NCI-H128 (cell line): Measurements from ENCODE around the gene MTA2.
"Not testable (repeated sequence)": the region's sequence is repeated elsewhere in the genome, so short reads cannot be mapped to it uniquely, and the experiment has no call there.

Experiments
- DNase-seq: peaks from one replicate; lab custom pipeline; 2025; ENCODE audit not compliant: unreplicated experiment; lab: John Stamatoyannopoulos, UW

Gene MTA2

DNA sequence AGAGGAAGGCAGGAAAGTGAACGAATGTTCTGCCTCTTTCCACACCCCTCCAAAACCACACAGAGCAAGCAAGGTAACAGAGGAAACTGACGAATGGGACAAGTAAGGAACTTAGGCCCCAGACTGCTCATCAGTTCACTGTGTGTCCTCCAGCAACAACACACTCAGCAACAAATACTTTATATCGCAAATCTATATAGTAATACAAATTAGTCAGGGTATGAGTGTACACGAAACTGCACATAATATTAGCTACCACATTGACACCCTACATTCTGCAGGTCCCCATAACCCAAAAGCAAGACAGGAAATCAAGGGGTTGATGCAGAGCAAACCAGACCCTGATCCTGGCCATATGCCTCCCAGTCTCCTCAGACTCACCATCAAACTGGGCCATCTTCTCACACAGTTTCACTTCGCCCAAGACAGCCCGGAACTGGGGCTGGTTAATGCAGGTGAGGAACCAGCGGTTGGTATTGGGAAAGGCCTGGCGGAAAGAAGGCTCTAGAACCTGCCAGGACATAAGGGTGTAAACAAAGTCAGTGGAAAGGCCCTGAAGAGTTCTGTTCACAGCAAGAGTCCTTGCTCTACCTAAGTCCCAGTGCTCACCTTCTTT, 34.5 kb downstream of the MTA2 start:
- DNase-seq = no peak

DNA sequence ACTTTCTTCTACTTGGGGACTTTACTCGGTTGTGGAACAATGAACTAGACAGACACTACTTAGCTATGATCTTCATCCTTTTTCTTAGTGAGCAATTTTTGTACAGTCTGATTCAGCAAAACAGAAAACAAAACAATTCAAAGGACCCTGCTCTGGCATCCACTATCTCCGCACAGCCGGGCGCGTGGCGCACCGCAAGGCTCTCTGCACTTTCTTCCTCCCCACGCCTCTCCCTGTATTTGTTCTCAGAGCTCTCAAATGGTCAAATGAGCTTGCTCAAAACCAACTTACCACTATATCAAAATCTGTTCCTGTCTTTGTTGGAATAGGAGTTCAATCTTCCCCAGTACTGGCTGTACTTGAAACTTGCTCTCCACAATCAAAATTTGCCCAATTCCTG, 35.4 kb downstream of the MTA2 start:
- DNase-seq = no peak

DNA sequence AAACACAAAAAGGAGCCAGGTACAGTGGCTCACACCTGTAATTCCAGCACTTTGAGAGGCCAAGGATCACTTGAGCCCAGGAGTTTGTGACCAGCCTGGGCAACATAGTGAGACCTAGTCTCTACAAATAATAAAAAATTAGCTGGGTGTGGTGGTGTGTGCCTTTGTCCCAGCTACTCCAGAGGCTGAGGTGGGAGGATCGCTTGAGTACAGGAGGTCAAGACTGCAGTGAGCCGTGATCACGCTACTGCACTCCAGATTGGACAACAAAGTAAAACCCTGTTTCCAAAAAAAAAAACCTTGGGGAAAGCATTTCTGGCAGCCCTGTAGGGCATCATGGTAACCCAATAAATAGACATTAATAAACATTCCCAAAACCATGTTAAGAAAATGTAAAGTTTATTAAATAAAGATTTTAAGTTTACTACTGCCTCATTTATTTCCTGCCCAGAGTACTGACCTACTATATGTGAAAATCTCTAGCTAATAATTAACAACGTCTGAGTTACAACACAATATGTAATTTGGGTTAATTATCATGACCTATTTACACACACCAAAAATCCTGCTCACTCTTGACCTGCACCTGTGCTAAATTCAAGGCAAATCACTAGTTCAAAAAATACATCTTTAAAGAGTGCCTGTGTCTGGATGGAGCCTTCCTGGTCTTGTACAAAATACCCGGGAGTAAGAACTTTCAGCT, 36.4 kb downstream of the MTA2 start:
- no peak for DNase-seq

DNA sequence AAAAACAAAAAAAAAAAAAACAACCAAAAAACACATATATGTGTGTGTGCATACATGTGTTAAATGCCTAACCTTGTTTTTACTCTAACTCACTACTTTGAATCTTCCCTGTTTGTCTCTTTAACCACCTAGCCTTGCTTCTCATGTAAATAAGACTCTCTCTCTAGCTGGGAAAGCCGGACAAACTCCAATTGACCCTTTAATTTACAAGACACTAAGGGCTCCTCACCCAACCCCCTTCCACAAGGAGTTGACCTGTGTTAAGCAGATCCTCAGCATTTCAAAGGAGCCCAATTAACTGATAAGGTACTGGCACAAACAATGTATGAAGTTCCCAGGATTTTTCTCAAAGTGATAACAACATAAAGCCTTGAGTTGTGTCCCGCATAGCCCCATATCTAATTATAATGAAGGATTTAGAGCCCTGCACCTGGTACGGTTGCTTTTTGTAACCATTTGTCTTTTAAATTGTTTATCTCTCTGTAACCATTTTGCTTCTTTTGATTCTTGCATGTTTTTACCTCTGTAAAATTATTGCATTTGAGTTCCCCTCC, 39.9 kb downstream of the MTA2 start:
- DNase-seq = not testable (repeated sequence)

DNA sequence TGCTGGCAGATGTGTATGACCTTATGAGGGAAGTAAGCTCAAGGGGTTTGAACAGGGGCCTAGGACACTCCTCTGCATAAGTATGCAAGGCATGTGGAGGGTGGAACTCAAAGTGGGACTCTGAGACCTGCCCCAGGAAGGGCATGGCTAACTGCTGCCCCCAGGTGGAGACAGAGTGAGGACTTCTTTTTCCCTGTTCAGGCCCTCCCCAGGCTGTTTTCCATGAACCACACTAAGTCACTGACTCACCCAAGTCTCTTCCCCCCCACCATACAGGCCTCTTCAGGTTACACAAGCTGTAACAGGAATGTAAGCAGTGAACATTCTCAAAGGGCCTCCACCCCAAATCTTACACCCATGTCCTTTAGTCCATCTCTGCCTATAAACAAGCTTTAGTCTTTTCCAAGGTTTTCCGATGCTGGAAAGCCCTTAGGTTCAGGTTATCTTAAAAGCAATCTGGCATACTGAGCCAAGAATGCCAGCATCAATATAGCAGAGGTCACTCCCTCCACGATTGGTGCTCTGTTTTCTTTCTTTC, 41.0 kb downstream of the MTA2 start:
- no peak for DNase-seq

DNA sequence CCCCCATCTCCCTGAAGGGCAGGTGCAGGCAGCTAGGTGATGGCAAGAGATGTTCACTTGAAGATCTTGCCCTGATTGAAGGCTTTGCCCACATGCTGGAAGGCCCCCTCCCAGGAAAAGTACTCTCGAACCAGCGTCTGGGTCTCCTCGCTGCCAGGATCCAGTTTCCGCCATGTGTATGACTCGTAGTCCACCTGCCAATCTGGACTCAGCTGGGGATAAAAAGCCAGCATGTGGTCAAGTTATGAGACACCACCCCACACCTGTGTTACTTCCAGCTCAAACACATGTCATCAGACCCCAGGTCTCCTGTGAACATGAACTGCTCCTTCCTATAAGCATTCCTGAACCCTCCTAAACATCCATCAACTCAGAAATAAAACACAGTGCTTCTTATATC, 42.0 kb downstream of the MTA2 start:
- DNase-seq = not testable (repeated sequence)

DNA sequence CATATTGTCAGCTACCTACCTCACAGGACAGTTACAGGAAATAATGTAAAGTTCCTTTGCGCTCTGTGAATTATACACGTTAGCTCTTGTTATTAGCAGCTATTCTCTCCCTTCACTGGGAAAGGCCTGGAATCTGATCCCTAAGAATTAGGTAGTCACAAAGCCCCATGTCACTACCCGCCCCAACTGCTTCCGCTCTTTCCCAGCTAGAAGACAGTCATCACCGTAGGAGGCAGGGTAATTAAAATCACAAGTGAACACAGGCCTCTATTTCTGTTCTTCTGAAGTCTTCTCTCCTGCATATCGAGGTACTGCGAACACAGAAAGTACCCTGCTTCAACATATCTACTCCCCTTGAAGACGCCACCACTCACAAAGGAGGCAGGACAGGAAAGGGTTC, 42.5 kb downstream of the MTA2 start:
- no peak for DNase-seq

DNA sequence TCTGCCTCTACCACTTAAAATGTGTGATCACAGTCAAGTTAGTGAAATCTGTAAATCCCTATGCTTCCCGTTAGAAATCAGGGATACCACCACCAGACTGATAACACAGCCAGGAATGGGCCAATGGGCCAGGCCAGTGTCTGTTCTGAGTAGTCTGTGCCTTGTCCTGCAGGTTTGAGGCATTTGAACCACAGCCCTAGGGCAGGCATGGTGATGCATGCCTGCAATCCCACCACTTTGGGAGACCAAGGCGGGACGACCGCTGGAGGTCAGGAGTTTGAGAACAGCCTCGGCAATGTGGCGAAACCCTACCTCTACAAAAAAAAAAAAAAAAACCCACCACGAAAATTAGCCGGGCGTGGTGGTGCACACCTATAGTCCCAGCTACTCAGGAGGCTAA, 43.0 kb downstream of the MTA2 start:
- DNase-seq = no peak

DNA sequence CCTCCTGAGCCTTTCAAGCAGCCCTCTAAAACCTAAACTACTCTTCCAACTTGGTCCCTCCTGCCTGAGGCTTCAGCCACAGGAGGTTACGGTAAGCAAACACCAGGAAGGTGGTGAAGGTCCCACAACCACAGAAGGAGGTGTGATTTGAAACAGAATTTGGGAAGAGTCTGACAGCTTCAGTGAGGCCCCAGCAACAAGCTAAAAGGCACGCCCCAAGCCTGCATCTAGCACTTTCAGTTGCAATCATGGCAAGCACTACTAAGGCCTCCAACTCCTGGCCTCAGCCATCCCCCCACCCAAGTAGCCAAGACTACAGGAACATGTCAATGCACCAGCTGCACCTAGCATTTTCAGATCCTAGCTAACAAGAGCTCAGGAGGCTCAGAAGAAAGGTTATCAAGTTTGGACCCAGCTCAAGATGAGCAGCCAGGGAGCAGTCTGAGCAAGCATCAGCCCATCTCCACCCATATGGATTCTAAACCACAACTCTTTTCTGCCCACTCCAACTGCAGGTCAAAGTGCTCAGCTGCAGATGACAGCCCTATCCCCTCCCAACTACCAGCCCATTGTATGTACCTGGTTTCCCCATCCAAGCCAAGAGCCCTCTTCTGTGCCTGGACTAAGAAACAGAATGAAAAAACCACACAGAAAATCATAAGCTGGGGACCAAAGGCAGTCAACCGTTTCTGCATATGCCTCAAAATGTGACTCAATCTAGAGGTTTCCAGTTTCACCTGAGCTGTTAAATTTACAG, 44.6 kb downstream of the MTA2 start:
- DNase-seq = no peak

DNA sequence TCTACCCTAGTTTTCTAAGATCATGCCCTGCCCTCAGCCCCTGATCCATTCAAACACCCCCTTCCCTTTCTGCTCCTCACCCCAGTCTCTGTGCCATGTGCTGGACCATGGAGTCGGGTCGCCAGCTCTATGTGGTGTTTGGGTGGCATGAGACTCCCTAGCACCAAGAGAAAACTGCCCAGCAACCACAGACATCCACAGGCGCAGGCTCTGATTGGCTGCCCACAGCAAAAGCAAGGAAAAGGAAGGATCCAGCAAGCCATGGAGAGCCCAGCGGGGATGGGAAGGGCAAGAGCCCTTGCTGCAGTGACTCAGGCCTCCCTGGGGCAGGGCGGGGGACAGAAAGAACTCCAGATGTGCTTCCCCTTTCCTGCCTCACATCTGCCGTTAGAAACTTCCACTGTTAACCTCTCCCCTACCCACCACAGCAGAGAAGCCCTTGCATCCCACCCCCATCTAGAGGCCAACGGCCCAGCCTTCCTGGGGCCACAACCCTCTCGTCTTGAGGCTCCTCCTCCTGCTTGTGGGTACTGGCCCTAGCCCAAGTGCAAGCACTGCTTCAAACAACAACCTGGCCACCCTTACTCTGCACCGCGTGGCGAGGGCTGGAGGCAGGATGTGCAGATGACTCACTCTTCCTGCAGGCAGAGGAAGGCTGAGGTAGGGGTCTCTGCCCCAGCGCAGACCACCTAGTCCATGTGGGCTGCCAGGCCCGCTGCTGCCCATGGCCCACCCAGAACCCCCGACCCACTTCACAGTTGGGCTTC, 45.4 kb downstream of the MTA2 start:
- no peak for DNase-seq

DNA sequence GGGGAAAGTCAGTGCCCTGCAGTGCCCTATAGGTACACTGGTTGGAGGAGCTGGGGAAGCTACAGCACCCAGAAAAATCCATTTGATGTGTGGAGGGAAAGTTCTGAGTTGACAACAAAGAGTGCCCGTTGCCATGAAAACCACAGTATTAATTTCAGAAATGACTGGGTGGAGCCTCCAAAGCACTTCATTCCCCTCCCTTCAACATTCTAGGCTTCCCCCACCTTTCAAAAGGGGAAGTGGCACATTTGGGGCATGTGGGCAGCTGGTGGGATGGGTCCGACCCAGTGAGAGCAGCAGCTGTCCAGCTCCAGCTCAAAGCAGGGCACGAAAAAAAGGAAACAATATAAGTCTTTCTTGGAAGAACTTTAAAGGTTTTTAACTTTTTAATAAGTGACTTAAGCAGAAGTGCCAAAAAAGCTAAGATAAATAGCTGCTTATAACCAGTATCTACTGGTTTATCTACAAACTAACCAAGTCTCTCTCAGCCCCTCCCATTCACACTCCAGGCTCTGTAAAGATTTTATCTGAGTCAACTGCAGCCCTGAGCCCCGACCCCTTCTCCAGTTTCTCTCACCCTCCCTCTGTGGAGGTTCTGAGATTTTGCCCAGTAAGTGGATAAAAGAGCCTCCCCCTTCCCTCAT, 46.1 kb downstream of the MTA2 start:
- DNase-seq = no peak

DNA sequence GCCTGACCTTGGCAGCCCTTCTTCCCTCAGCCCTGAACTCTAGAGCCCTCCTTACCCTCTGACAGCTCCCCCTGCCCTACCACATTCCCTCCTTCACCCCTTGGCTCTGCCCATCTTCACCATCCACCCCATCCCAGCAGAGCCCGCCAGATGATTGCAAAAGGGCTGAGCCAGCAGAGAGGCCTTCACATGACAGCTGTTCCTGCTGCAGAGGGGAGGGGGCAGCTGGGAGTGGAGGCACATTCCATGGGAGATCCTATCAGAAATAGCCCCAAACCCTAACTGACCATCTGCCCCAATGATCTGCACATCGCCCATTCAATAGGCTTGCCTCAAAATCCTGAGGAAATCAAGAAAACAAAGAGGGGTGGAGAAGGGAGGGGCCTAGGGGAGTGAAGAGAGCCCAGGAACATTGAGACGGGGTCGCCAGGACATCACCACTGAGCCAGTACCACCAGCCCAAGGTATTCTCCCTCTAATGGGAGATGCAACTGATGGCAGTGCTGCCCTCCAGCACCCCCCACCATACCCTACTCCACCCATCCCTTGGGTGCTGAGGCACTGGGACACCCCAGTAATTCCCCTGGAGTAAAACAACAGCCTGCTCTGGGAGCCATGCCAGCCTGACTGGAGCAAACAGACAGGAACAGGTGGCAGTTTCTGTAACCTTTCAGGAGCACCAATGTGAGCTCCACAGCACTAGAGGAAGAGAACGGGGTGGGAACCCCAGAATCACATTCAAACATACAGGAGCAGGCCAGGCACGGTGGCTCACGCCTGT, 47.1 kb downstream of the MTA2 start:
- DNase-seq = no peak

DNA sequence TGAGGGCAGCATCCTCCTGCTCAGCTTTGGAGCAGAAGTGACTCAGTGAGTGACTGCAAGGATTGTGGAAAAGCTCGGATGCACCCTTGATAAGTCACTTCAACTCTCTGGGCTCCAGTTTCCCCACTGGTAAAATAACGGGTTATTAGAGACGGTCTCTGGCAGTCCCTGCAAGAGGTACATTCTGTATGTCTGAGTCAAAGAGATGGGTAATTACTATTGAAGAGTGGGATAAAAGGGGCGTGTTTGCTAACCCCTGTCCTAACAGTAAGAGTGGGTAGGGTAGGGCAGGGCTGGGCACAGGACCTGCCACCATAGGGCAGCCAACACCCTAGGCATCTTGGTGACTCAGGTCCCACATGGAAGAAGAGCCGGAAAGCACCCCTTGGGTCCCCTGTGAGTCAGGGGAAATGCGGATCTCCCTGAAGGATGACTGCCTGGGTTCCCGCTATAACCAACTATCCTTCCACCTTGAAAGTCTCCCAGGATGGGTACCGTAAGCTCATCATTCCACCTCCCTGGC, 47.8 kb downstream of the MTA2 start:
- DNase-seq = no peak

DNA sequence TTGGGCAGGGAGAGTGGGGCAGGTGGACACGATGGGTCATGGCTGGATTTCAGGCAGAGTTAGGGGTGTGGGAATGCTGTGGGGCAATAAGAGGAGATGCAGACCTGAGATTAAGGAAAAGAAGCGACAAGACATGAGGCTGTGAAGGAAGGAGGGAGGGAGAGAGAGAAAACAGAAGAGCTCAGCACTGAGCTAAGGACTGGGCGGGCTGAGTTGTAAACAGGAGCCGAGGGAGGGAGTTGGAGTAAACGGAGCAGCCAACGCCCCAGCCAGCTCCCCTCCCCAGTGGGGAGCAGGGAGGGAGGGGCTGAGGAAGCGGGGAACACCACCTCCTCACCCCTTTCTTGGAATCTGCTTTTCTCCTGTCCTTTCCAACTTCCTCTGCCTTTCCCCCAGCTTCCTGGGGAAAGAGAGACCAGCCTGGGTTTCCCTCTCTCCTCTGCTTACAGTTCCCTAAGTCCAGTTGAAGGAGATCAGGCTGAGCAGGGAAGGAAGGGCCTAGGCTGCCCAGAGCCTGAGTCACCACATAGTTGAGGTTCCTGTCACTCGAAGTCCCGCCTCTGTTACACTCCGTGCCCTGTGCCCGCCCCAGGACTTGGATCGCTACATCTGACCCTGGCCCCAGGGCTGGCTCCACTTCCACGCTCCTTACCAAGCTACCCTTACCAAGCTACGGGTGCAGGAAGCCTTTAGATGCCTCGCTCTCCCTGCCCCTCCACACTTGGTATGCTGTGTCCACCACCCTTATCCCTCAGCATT, 48.4 kb downstream of the MTA2 start:
- no peak for DNase-seq

DNA sequence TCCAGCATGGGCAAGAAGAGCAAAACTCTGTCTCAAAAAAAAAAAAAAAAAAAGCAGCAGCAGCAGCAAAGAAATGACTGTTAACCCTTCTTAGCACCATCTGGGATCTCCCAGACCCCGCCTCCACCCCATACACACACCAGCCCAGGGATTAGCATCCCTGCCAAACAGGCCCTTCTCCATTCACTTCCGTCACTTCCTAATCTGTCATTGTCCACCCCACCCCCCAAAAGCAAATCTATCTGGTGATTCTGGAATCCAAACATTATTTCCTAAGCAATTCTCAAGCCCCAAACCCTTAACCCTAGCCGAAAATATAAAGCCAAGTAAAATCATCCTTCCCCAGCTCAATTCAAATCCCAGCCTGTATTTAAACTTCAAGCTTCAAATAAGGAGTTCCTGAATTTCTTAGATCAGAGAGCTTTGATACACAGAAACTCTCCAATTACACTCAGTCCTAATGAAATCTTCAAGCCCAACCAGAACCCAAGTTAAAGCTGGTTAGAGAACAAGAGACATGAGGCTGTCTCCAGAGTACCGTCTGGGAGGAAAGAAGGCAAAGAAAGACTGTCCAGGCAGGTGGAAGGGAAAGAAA, 49.1 kb downstream of the MTA2 start:
- no peak for DNase-seq

DNA sequence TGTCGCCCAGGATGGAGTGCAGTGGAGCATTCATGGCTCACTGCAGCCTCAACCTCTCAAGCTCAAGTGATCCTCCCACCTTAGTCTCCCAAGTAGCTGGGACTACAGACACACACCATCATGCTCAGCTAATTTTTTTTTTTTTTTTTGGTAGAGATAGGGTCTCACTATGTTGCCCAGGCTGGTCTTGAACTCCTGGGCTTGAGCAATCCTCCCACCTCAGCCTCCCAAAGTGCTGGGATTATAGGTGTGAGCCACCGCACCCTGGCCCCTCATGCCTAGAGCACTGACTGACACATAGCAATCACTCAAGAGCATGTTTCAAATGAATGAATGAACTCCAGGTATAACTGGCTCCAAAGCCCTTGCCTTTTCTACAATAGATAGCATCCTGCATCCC, 51.2 kb downstream of the MTA2 start:
- not testable (repeated sequence) for DNase-seq

DNA sequence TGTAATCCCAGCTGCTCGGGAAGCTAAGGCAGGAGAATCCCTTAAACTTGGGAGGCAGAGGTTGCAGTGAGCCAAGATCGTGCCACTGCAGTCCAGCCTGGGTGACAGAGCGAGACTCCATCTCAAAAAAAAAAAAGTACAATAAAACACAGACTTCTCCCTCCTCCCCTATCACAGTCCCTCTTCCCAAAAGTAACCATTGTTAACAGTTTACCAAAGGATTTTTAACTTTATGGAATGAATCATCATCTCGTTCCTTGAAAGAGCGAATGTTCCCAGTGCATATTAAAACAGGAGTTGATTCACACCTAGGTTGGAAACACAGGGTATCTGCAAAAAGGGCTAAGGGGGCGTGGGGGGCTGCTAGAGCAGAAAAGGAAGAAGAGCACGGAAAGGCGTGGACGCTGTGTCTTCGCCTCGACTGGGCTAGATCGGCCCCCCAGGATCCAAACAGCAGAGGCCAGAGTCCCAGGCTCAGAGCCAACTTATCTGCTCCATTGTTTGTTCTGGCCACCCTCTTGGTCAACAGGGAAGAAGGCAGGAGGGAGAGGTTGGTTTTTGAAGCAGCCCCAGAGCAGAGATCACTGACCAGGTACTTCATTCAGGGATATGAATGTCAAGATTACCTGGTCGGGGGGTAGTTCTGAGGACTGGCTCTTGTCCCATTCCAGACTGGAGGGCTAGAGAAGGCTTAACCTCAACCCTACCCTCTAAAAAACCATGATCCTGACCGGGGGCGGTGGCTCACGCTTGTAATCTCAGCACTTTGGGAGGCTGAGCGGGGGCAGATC, 52.9 kb downstream of the MTA2 start:
- DNase-seq = no peak
